ENCODE results near the gene WWTR1.
A peak's percentile ranks its signal among the peaks of the same experiment; 100 is the strongest.

Gene WWTR1

DNA sequence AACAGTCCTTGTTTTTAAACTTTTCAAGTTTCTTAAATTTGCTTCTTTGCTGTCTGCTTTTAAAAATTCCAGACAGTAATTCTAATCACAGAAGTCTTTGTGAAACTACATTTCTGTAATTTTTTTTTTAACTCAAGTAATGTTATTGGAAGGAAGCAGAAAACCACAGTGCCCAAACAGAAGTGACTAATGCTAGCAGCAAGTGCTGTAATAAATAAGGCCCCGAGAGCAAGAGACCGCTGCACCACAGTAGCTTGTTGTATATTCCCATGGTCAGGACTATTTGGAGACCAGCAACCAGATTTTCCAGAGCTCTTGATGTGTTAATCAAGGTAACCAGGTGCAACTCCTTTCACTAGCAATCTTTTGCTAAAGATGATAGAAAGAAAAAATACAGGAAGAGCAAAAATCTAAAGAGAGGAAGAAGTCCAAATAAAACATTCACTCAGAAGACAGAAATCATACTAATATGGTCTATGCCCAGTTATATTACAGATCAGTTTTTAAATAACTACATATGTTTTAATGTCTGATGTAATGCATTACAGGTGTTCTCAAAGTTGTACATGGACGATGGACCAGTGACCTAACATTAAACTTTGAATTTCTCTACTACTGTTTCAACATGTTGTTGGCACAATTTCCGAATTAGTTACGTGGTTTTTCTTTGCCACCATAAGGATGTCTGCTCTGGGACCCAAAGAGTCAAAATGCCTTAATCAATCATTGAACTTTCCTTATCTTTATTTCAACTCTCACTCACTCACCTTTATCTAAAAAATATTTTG lies 36.4 kb downstream of the WWTR1 start:
- Mint-ChIP-seq H3K27ac (no peak overlapping the region), H3K4me1 (no peaks in the 10 kb centered on the region), H3K4me3 (no peak overlapping the region), H3K36me3 (no peaks in the 10 kb centered on the region), H3K27me3 (peaks cover 22 to 26% of the 10 kb centered on the region in 2 donors), H3K9me3 (no peaks in the 10 kb centered on the region)
- no peak for ATAC-seq (replicated peaks)
- DNase-seq, result no peak

DNA sequence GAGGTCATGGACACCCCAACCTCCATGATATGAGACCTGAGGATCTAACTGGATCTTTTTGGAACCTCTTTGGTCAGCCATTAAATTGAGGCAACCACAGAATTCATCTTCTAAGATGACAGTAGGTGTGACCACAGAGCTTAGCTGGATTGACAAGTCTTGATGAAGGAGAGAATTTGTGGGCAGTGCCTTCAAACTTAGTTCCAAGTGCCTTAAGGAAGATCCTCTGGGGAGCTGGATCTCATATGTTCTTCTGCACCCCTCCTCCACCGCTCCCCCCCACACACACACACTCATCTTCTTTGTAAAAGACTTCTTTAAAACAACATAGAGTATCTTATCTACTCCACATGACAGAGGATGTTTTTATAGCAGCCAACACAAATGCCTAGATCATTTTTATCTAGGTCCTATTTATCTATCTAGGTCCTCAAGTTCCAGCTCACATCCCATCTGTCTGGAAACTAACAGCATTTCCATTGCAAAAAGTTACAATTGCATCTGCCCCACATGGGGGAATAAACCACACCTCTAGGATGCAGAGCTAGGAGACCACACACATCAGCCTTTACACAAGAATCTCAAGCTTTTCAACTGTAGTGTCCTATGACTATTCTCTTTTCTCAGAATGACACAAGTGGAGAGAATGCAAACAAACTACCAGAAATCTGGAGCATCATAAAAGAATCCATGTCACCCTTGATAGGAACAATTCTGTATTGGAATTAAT lies 37.4 kb downstream of the WWTR1 start:
- H3K27ac Mint-ChIP-seq, result no peak overlapping the region
- H3K9me3 Mint-ChIP-seq, result no peaks in the 10 kb centered on the region
- ATAC-seq (replicated peaks) (no peak), DNase-seq (no peak)
- H3K27me3 Mint-ChIP-seq, result peaks cover 23 to 26% of the 10 kb centered on the region in 2 donors
- no peaks in the 10 kb centered on the region for H3K4me1 Mint-ChIP-seq
- H3K36me3 Mint-ChIP-seq, result no peaks in the 10 kb centered on the region
- no peak overlapping the region for H3K4me3 Mint-ChIP-seq

DNA sequence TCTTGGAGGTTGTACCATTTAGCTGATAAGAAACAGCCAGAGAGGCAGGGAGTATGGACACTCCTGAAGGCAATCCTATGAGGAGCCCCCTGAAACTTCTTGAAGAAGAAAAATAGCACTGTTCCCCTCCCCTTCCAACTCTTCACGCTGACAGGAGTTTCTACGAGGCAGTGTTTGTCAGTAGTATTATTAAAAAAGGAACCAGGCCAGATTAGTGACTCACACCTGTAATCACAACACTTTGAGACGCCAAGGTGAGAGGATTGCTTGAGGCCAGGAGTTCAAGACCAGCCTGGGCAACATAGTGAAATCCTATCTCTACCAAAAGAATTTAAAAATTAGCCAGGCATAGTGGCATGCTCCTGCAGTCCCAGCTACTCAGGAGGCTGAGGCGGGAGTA lies 38.7 kb downstream of the WWTR1 start:
- Mint-ChIP-seq H3K4me1 (no peaks in the 10 kb centered on the region), H3K36me3 (no peaks in the 10 kb centered on the region), H3K9me3 (no peaks in the 10 kb centered on the region), H3K4me3 (no peak overlapping the region), H3K27me3 (peaks cover 23 to 26% of the 10 kb centered on the region in 2 donors), H3K27ac (no peak overlapping the region)
- no peak for DNase-seq
- ATAC-seq (replicated peaks), result no peak

DNA sequence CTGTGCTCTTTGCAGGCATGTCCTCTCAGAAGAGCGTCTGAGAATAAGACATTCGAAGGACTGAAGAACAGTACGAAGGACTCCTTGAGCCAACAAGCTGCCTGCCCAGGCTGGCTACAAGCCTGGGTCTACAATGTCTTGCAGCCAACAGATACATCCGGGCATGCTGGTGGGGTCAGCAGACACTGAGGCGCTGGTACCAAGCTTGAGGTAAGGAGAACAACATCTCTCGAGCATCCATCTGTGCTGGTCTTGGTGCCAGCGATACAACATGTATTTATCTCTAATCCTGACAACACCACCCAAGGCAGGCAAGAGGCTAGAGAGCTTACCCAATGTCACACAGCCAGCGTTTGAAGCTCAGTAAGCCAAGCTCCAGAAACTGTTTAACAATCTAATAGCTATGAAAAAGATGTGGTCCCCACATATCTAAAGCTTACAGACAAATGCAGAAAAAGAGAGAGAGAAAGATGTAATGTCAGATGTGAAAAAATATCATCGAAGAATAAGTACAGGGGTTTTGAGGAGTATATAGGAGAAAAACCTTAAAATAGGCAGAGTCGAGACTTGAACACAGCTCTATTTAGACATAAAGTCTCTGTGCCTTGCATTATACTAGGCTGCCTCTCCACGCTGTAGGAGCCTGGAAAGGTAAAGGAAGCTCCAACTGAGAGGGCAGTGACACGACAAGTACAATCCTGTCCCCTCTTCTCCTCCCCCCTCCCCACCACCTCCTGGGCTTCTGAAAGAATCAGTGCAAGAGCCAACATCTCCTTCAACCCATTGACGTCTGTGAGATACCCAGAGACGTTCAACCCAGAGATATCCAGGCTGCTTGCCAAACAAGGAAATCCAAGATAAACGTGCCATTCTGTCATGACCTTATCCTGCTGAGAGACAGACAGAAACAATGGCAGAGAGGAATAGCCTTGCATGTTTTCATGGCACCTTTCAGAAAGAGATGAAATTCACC lies 39.4 kb downstream of the WWTR1 start:
- no peak overlapping the region for H3K4me3 Mint-ChIP-seq
- DNase-seq, result no peak
- H3K4me1 Mint-ChIP-seq, result no peaks in the 10 kb centered on the region
- H3K27me3 Mint-ChIP-seq, result peaks cover 23 to 26% of the 10 kb centered on the region in 2 donors
- no peaks in the 10 kb centered on the region for H3K9me3 Mint-ChIP-seq
- H3K36me3 Mint-ChIP-seq, result no peaks in the 10 kb centered on the region
- ATAC-seq (replicated peaks), result no peak
- H3K27ac Mint-ChIP-seq, result no peak overlapping the region

DNA sequence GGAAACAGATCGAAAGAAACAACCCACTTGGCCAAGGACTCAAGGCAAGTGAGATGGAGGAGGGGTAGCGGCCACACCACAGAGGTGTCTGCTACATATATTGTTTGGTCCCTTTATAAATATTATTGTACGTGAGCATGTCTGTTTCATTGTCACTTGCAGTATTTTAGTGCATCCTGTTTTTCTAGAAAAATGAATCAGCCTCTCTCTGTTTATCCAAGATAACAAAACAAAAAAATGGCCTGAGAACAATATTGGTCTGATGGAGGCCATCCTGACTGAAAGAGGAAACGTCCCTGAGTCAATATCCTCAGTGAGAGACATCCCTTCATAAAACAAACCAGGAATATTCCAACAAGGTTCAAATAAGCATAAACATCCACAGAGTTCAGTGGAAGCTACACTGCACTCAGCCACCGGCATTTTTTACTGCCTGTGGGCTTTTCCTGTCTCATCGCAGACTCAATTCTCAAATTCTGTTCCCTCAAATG lies 42.0 kb downstream of the WWTR1 start:
- H3K9me3 Mint-ChIP-seq, result no peaks in the 10 kb centered on the region
- DNase-seq, result no peak
- H3K4me1 Mint-ChIP-seq, result no peaks in the 10 kb centered on the region
- no peak overlapping the region for H3K4me3 Mint-ChIP-seq
- no peak for ATAC-seq (replicated peaks)
- H3K27ac Mint-ChIP-seq, result no peak overlapping the region
- peaks cover 15 to 17% of the 10 kb centered on the region in 2 donors for H3K27me3 Mint-ChIP-seq
- no peaks in the 10 kb centered on the region for H3K36me3 Mint-ChIP-seq

DNA sequence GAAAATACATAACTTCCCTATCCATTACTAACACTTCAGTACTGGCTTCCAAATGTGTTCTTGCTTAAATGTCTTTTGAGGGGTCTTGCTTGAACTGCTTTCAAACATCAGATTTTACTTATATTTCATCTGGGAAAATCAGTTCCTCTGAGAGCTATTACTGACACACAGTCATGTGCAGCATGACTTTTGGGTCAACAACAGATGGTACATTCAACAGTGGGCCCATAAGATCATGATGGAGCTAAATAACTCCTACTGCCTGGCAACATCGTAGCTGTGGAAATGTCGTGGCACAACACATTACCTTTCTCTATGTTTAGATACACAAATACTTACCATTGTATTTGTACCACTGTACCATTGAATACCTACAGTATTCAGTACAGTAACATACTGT lies 43.8 kb downstream of the WWTR1 start:
- H3K4me3 Mint-ChIP-seq, result no peak overlapping the region

DNA sequence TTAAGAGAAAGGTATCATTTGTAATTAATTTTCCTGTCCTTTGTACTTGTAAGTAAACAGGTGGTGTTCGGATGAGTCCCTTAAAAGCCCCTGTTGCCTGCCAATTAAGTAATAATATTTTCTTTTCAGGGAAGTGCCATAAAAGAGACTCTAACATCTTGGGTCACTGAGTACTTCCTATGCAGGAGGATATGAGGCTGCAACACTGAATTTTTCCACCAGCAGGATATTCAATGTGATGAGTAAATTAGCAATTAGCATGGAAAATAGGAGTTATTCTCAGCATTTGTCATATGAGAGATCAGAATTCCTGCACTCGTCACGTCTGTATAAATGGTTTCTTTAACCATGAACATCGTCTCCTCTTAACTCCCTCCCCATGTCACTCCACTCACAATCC lies 45.4 kb downstream of the WWTR1 start:
- Mint-ChIP-seq H3K4me3 (no peak overlapping the region), H3K27me3 (peaks cover 0 to 10% of the 10 kb centered on the region in 2 donors), H3K27ac (no peak overlapping the region), H3K4me1 (no peaks in the 10 kb centered on the region), H3K9me3 (no peaks in the 10 kb centered on the region), H3K36me3 (no peaks in the 10 kb centered on the region)
- DNase-seq (no peak), ATAC-seq (replicated peaks) (no peak)

More for the DNA sequence above, 43.8 kb downstream of the WWTR1 start:
- no peaks in the 10 kb centered on the region for H3K4me1 Mint-ChIP-seq
- no peak for DNase-seq
- H3K9me3 Mint-ChIP-seq, result no peaks in the 10 kb centered on the region
- no peak overlapping the region for H3K27ac Mint-ChIP-seq
- H3K36me3 Mint-ChIP-seq, result no peaks in the 10 kb centered on the region
- no peak for ATAC-seq (replicated peaks)
- H3K27me3 Mint-ChIP-seq, result peaks cover 8 to 16% of the 10 kb centered on the region in 2 donors

DNA sequence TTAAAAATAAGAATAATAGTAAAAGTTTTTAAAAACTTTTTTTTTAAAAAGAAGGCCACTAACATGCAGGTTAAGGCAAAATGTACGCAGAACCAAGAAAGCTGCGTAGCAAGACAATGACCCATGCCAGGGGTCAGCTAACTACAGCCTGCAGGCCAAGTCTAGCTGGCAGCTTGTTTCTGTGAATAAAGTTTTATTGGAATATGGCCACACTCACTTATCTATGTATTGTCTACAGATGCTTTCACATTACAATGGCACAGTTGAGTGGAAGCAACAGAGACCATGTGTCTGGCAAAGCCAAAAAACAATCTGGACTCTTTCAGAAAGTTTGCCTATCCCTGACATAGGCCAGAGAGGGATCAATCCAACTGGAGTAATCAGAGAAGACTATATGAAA lies 46.7 kb downstream of the WWTR1 start:
- Mint-ChIP-seq H3K4me1 (no peaks in the 10 kb centered on the region), H3K9me3 (no peaks in the 10 kb centered on the region), H3K27ac (no peak overlapping the region), H3K36me3 (no peaks in the 10 kb centered on the region), H3K27me3 (peaks cover 0 to 7% of the 10 kb centered on the region in 2 donors), H3K4me3 (no peak overlapping the region)
- DNase-seq (no peak), ATAC-seq (replicated peaks) (no peak)

DNA sequence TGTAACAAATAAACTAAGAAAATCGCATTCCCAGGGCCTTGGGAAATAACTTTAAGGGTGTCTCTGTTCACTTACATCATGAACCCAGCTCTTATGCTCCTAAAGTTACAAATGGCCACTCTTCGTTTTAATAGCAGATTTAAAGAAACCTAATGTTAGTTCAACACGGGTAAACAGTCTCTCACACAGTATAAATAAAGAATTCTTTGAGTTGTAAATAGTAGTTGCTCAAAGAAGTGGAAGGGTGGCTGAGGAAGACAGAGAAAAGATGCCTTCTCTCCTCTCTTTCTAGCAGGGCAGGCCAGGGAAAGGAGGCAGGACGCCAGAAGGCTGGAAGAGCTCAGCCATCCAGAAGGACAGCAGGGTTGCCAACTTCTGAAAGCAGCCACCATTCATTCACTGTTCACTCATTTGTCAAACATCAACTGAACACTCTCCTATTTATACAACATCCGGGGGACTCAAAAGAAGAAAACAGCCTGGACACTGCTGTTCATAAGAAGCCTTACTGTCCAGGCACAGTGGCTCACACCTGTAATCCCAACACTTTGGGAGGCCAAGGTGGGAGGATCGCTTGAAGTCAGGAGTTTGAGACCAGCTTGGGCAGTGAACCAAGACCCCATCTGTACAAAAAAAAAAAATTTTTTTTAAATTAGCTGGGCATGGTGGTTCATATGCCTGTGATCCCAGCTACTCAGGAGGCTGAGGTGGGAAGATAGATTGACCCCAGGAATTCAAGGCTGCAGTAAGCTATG lies 47.3 kb downstream of the WWTR1 start:
- no peak overlapping the region for H3K4me3 Mint-ChIP-seq
- H3K27ac Mint-ChIP-seq, result no peak overlapping the region
- H3K27me3 Mint-ChIP-seq, result peaks cover 0 to 5% of the 10 kb centered on the region in 2 donors
- no peaks in the 10 kb centered on the region for H3K36me3 Mint-ChIP-seq
- no peaks in the 10 kb centered on the region for H3K9me3 Mint-ChIP-seq
- DNase-seq, result no peak
- H3K4me1 Mint-ChIP-seq, result no peaks in the 10 kb centered on the region
- ATAC-seq (replicated peaks), result no peak

DNA sequence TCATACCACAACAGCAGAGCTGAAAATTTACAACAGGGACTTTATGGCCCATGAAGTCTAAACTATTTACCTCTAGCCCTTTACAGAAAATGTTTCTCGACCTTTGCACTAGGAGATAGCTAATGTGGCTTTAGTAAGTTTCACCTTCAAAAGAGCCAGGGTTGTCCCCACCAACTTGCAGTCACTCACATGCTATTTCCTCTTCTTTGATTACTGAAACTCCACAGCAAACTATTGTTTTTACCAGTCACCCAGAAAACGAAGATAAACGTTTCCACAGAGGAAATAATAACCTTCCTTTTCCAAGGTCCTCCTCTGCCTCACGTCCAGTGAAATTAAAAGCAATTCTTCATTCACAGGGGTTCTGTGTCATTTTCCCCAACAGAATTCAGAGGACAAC lies 48.2 kb downstream of the WWTR1 start:
- Mint-ChIP-seq H3K27ac (no peak overlapping the region), H3K4me1 (no peaks in the 10 kb centered on the region), H3K4me3 (no peak overlapping the region), H3K9me3 (no peaks in the 10 kb centered on the region), H3K36me3 (no peaks in the 10 kb centered on the region), H3K27me3 (peaks cover 0 to 5% of the 10 kb centered on the region in 2 donors)
- no peak for DNase-seq
- ATAC-seq (replicated peaks), result peak in 1 of 2 donors; percentile 44

DNA sequence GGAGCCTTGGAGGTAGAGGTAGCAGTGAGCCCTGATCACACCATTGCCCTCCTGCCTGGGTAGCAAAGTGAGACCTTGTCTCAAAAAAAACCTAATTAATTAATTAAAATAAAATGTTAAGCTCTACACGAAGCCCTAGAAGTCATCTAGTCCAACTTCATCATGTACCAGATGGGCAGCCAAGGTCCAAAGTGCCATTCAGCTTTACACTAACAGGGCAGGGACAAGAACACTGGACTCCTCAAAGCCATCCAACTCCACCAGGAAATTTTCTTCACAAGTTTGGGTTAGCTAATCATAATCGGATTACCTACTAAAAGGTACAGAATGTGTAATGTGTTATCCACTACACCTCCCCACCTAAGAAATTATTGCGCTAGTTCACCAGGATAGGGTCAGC lies 48.8 kb downstream of the WWTR1 start:
- ATAC-seq (replicated peaks) (no peak), DNase-seq (no peak)
- no peak overlapping the region for H3K27ac Mint-ChIP-seq
- H3K9me3 Mint-ChIP-seq, result no peaks in the 10 kb centered on the region
- H3K36me3 Mint-ChIP-seq, result no peaks in the 10 kb centered on the region
- H3K4me3 Mint-ChIP-seq, result no peak overlapping the region
- no peaks in the 10 kb centered on the region for H3K4me1 Mint-ChIP-seq
- peaks cover 0 to 5% of the 10 kb centered on the region in 2 donors for H3K27me3 Mint-ChIP-seq

DNA sequence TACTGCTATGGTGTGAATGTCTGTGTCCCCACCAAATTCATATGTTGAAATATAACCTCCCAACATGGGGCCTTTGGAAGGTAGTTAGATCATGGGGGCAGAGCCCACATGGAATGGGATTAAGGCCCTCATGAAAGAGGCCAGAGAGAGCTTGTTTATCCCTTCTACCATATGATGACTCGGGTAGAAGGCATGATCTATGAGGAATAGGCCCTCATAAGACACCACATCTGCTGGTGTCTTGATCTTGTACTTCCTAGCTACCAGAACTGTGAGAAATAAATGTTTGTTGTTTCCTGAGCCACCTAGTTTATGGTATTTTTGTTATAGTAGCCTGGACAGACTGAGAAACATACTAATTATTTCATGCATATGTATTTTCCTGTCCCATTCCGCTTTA lies 51.9 kb downstream of the WWTR1 start:
- ATAC-seq (replicated peaks), result no peak
- no peaks in the 10 kb centered on the region for H3K36me3 Mint-ChIP-seq
- H3K4me1 Mint-ChIP-seq, result peaks cover 6 to 8% of the 10 kb centered on the region in 2 donors
- H3K4me3 Mint-ChIP-seq, result no peak overlapping the region
- H3K9me3 Mint-ChIP-seq, result no peaks in the 10 kb centered on the region
- no peak overlapping the region for H3K27ac Mint-ChIP-seq
- no peak for DNase-seq
- H3K27me3 Mint-ChIP-seq, result peaks cover 0 to 5% of the 10 kb centered on the region in 2 donors

DNA sequence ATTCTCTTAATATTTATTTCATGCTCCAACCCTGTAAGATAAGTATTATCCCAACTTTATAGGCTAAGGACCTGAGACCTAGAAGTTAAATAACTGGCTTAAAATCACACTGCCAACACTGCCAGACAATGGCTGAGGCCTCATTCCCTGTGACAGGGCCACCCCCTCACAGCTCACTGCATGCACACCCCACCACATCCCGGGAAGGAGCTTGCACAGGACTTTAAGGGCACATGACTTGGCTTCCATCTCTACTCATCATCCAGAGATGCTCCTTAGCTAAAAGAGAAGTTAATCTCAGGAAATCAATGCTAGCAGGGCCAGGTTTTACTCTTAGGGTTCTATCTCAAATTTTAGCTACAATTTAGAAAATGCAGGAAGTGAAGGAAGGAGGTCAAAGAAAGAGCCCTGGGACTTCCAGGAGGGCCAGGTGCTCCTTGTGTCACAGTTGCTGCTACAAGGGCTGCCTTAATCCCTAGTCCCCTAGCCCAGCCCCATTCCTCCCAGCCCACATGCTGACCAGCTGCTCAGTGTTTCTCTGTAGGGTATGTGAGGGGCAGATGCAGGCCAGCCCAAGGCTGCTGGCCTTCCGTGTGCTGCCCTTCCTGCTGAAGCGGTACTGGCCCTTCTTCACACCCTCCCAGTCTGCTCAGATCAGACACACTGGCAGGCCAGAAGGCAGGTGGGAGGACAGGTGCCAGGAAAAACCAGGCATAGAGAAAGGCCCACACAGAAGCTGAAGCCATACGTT lies 53.5 kb downstream of the WWTR1 start:
- no peak for DNase-seq
- no peaks in the 10 kb centered on the region for H3K36me3 Mint-ChIP-seq
- peaks cover 6 to 8% of the 10 kb centered on the region in 2 donors for H3K4me1 Mint-ChIP-seq
- H3K9me3 Mint-ChIP-seq, result no peaks in the 10 kb centered on the region
- no peak for ATAC-seq (replicated peaks)
- no peak overlapping the region for H3K27ac Mint-ChIP-seq
- no peaks in the 10 kb centered on the region for H3K27me3 Mint-ChIP-seq
- no peak overlapping the region for H3K4me3 Mint-ChIP-seq

Measured in stimulated activated naive B cell treated with anti-CD40 and anti-IgM and Interleukin-4, amounts not matched to agents 10 μg/mL and 1 μg/mL and 100 μg/mL, for 72 hours (primary cell).